GM18870 (cell line): ENCODE data around the gene TACSTD2.
"Not testable (repeated sequence)": the region's sequence is repeated elsewhere in the genome, so short reads cannot be mapped to it uniquely, and the experiment has no call there.

Experiments
- ATAC-seq: cut with Tn5 transposase; IDR thresholded peaks from one replicate; pipeline ENCODE4 v1.9.1; 2021; ENCODE audit warnings: moderate library complexity; ENCODE audit not compliant: unreplicated experiment

Gene TACSTD2

DNA sequence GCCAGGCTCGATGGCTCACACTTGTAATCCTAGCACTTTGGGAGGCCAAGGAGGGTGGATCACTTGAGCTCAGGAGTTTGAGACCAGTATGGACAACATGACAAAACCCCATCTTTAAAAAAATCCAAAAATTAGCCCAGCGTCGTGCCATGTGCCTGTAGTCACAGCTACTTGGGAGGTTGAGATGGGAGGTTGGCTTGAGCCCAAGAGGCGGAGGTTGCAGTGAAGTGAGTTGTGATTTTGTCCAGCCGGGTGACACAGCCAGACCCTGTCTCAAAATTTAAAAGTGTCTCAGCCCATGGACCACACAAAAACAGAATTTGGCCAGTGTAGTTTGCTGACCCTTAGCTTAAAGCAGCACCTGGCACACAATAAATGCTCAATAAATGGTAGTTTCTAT, 11.3 kb upstream of the TACSTD2 start:
- no peak for ATAC-seq

DNA sequence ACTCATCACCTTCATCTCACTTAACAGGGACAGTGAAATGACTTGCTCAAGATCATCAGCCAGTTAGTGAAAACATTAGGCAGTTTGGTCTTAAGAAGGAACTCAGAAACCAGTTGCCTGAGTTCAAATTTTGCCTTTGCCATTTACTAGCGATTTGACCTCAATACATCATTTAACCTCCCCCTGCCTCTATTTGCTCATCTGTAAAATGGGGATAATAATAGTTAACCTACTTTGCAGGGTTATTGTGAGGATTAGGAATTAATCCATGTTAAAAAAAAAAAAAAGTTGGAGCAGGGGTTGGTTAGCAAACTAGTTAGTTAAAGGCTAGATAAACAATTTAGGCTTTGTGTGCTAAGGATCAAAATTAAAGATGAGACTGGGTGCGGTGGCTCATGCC, 10.6 kb upstream of the TACSTD2 start:
- ATAC-seq: no peak

DNA sequence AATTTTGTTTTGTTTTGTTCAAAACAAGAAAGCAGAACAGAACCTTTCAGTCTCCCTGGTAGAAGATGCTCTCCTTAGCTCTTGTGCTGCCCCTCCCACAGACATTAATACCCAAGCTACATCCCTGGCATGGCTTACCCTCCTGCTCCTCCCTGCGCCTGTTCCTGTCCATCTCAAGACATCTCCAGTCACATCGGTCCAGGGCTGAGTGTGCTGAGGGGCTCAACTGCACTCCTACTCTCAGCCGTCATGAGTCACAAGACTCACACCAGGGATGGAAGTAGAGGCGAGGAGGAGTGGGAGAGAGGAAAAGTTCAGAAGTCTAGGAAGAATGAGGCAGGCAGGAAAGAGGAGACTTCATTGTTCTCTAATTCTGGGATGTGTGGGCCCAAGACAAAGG, 9.2 kb upstream of the TACSTD2 start:
- ATAC-seq: no peak

DNA sequence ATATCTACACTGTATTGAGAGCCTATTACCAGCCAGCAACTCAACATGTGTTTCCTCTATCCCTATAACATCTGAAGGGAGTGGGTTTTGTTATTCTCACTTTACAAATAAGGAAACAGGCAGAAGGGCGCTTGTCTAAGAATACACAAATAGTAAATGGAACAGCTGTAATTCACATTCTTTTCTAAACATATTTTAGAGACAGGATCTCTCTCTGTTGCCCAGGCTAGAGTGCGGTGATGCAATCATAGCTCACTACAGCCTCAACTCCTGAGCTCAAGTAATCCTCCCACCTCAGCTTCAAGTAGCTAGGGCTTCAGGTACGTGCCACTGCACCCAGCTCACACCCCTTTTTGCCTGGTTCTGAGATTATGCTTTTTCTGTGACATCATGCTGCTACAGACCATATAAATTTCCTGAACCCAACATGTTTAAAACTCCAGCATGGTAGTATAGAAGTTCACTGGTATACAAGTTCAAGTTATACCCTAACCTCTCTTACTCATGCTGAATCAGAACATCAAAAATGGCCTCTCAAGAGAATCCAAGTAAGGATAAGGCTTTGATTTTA, 8.6 kb upstream of the TACSTD2 start:
- no peak for ATAC-seq

DNA sequence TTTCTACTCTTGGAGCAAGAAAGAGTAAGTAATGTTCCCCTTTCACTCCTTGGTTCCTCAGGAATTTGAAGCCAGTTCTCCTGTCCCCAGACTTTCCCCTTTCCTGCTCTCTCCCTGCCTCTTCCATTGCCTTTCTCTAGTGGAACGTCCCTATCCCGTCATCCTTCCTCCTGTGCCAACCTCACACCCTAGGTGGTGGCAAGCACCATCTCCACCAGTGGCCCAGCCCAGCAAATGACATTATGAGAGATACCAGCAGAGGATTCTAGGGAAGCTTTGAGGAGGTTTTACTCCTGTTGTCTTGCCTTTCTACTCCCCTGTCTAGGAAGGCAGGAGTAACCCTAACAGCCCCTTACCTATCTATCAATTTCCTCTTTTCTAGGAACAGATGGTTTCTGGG, 8.1 kb upstream of the TACSTD2 start:
- no peak for ATAC-seq

DNA sequence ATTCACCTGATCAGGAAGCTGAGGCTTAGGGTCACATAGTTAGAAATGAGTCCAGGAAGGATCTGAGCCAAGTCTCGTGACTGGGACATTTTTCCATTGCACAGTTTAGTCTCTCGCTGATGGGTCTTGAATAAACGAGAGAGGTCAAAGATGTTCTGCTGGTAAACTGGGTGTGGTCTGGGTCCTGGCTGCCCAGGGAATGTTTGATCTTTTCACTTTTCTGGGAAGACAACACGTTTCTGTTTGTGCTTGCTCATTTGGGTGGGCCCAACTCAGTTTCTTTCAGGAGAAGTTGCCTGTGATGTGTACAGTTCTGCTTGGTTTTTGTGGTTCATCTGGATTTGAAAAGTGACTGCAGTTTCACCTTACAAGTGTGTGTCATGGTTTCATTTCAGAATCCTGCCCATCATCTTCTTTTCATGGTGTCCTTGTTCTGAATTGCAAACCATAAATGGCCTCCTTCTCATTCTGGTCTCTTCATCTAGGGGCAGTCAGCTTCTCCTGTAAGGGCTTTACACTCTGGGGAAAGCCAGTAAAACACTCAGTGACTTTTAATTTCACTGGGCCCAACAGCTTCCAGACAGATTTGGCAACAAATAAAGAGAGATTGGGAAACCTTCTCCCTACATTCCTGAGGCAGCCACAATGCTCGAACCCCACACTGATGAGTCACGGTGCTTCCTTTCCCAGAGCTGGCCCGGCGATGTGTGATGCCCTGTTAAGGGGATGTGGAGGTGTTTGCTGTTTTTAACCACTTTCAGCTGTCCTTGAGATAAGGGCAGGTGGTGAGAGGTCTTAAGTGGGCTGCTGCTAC, 7.2 kb upstream of the TACSTD2 start:
- peak; percentile 84 for ATAC-seq

- no peak for ATAC-seq
Observed at GRCh38 chr1:58583496-58583895, 6.4 kb upstream of the TACSTD2 start.

DNA sequence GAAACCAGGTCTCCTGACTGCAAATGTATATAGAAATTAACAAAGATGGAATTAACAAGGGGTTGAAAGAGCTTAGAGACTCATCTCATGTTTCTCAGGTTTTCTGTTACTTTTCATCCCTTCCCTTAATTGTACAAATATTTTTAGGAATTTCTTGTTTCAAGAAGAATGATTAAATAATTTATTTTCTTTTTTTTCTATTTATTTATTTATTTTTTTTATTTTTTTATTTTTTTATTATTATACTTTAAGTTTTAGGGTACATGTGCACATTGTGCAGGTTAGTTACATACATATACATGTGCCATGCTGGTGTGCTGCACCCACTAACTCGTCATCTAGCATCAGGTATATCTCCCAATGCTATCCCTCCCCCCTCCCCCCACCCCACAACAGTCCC, 5.1 kb upstream of the TACSTD2 start:
- not testable (repeated sequence) for ATAC-seq

DNA sequence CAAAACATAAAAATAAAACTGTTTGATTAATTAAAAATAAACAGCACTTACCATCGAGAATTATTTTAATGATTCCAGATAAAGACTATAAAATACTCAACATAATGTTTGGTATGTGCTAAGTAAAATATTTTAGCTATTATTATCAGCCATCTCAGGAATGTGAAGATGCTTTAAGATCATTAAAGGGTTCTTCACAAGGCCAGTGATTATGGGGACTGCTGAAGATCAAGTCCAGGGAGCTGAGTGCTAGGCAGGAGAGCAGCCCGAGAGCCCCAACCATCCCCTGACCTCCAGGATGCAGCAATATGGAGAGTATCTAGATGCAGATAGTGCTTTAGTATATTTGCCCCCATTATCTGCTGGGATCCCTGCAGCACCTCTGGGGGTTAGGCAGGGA, 4.6 kb upstream of the TACSTD2 start:
- no peak for ATAC-seq

GRCh38 chr1:58580186-58580585, 3.1 kb upstream of the TACSTD2 start:
- no peak for ATAC-seq

- ATAC-seq: no peak
Observed at GRCh38 chr1:58577654-58578030, 590 bp upstream of the TACSTD2 start.

- ATAC-seq: no peak
Observed at GRCh38 chr1:58576325-58576726, 726 bp downstream of the TACSTD2 start.

DNA sequence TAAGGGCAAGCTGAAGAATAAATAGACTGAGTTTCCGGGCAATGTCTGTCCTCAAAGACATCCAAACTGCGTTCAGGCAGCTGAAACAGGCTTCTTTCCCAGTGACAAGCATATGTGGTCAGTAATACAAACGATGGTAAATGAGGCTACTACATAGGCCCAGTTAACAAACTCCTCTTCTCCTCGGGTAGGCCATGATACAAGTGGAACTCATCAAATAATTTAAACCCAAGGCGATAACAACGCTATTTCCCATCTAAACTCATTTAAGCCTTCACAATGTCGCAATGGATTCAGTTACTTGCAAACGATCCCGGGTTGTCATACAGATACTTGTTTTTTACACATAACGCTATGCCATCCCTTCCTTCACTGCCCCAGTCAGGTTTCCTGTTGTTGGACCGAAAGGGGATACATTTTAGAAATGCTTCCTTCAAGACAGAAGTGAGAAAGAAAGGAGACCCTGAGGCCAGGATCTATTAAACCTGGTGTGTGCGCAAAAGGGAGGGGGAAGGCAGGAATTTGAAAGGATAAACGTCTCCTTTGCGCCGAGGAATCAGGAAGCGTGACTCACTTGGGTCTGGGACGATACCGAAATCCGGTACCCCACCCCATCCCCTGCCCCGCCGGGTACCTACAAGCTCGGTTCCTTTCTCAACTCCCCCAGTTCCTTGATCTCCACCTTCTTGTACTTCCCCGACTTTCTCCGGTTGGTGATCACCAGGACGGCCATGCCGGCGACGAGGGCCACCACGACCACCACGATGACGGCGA, 1.3 kb downstream of the TACSTD2 start:
- ATAC-seq: no peak

DNA sequence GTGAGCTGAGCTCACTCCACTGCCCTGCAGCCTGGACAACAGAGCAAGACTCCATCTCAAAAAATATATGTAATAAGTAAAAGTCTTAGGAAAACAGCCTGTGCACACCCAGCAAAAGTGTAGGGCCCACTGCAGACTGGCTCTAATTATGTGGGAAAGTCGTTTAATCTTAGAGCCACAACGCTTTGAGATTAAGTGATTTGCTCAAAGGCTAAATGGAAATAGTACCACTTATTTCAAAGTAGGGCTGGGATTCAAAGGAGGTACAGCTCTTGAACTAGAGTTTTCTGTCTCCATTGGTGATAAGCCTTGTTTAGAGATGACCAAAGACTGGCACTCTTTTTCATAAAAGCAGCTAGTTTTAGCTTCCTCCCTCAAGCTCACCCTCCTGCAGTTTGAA, 2.2 kb downstream of the TACSTD2 start:
- ATAC-seq: no peak

DNA sequence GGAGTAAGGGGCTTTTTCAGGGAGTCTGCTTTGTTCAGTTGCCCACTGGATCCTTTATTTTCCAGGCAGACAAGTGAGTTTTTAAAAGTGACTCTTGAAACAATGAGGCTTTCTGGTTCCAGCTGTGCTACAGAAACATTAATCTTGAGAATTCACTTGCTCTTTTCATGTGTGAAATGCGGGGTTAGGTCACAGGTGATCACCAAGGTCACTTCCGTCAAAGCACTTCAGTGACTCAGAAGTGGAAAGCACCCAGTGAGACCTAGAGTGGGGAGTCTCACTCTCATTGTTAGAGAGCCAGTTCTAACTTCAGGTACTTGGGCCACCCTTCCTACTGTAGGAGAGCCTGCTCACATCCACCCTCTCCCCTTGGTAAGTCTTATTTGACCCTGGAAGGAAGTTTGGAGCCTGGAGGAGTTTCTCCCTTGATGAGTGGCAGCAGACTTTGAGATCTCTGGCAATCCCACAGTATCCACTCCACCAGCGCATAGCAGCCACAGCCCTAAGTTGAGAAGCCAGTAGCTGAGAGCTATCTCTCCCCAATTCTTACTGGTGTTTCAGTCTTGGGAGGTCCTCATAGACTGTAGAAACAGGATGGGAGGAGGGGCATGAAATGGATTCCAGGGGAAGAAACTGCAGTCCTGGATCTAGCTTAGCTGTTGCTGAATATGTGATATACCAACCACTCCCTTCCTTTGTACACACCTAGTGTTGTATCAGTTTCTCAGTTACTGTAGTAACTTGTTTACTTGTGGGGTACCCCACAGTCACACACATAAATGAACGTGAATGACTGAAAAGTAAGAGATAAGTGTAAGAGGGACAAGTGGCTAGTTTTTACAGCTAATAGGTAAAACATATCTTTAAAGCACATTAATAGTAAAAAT, 3.1 kb downstream of the TACSTD2 start:
- peak; percentile 97 for ATAC-seq

DNA sequence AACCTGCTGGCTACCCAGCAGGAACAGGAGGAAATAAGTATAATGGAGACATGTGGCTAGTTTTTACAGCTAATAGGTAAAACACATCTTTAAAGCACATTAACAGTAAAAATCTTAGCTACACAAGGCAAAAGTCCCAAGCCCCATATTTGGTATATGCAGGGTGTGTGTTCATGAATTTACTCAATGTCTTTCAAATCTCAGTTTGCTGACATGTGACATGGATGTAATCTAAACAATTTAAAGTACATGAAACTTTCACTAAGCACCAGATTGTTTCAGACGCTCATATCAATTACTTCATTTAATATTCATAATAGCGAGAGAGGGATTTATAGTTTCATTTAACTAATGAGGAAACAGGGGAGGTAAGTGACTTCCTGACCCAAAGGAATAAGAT, 3.9 kb downstream of the TACSTD2 start:
- ATAC-seq: no peak

- ATAC-seq: no peak
Observed at GRCh38 chr1:58572690-58573089, 4.4 kb downstream of the TACSTD2 start.

GRCh38 chr1:58571616-58572015, 5.4 kb downstream of the TACSTD2 start:
- ATAC-seq: no peak

GRCh38 chr1:58570817-58571216, 6.2 kb downstream of the TACSTD2 start:
- no peak for ATAC-seq

GRCh38 chr1:58570094-58570493, 7.0 kb downstream of the TACSTD2 start:
- ATAC-seq: no peak

DNA sequence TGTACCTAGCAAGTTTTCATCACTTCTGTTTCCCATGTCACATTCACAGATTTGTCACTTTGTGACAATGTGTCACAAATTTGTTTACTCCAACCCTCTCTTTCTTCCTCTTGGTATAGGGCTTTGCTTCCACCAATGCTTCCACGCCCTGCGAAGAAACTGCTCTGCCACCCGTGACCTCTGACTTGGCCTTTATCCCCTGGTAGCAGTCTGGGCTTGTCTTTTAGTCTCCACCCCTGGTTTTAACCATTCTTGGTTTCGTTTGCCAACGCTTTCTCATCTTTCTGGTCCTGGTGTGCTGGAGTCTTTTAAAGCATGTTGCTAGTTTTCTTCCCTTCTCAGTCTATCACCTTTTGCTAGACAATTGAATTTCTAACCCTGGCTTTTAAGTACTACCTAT, 8.1 kb downstream of the TACSTD2 start:
- no peak for ATAC-seq
